Measurements from ENCODE around the gene ABHD17C.

The ABHD17C gene

GRCh38 chr15:80783260-80783659, 88.2 kb downstream of the ABHD17C start:
- DNase-seq (ENCODE audit: low read depth in 4 of 4, low spot score in 1 of 4): no peak

- DNase-seq (ENCODE audit: low read depth in 4 of 4, low spot score in 1 of 4): no peak
Observed at GRCh38 chr15:80785335-80785734, 90.2 kb downstream of the ABHD17C start.

- no peak for DNase-seq (ENCODE audit: low read depth in 4 of 4, low spot score in 1 of 4)
Observed at GRCh38 chr15:80785811-80786354, 90.8 kb downstream of the ABHD17C start.

GRCh38 chr15:80787316-80787715, 92.2 kb downstream of the ABHD17C start:
- DNase-seq (ENCODE audit: low read depth in 4 of 4, low spot score in 1 of 4): no peak

GRCh38 chr15:80788536-80788935, 93.4 kb downstream of the ABHD17C start:
- no peak for DNase-seq (ENCODE audit: low read depth in 4 of 4, low spot score in 1 of 4)

GRCh38 chr15:80789296-80789695, 94.2 kb downstream of the ABHD17C start:
- DNase-seq (ENCODE audit: low read depth in 4 of 4, low spot score in 1 of 4): no peak

- DNase-seq (ENCODE audit: low read depth in 4 of 4, low spot score in 1 of 4): no peak
Observed at GRCh38 chr15:80789796-80790195, 94.7 kb downstream of the ABHD17C start.

- DNase-seq (ENCODE audit: low read depth in 4 of 4, low spot score in 1 of 4): no peak
Observed at GRCh38 chr15:80790236-80790635, 95.1 kb downstream of the ABHD17C start.

GRCh38 chr15:80791004-80791403, 95.9 kb downstream of the ABHD17C start:
- no peak for DNase-seq (ENCODE audit: low read depth in 4 of 4, low spot score in 1 of 4)

- DNase-seq (ENCODE audit: low read depth in 4 of 4, low spot score in 1 of 4): no peak
Observed at GRCh38 chr15:80796407-80796806, 101.3 kb downstream of the ABHD17C start.

- no peak for DNase-seq (ENCODE audit: low read depth in 4 of 4, low spot score in 1 of 4)
Observed at GRCh38 chr15:80798911-80799310, 103.8 kb downstream of the ABHD17C start.

GRCh38 chr15:80800067-80800466, 105.0 kb downstream of the ABHD17C start:
- DNase-seq (ENCODE audit: low read depth in 4 of 4, low spot score in 1 of 4): no peak

GRCh38 chr15:80801891-80802680, 107.0 kb downstream of the ABHD17C start:
- no peak for DNase-seq (ENCODE audit: low read depth in 4 of 4, low spot score in 1 of 4)

GRCh38 chr15:80803580-80804525, 108.7 kb downstream of the ABHD17C start:
- DNase-seq (ENCODE audit: low read depth in 4 of 4, low spot score in 1 of 4): peak in 1 of 4 experiments; percentile 21

- peak in 1 of 4 experiments; percentile 11 for DNase-seq (ENCODE audit: low read depth in 4 of 4, low spot score in 1 of 4)
Observed at GRCh38 chr15:80804970-80805495, 109.9 kb downstream of the ABHD17C start.

Data from stimulated activated CD4-positive, alpha-beta T cell treated with anti-CD3 and anti-CD28 coated beads, Interleukin-1b, Interleukin-23, amount 100 ng/mL, for 24 hours (primary cell).